ENCODE results near the gene LGALS14. TPM values are rescaled to one million over a fixed set of nuclear protein-coding genes. Genes with fewer than 3 reads are reported as not detected.

LGALS14 gene
- total and polyA plus RNA-seq, 2 of the 8 experiments (the other 6 are each of a cell fraction or from before 2014, with no cell fraction given), result 0.50 to 0.77 TPM

- Histone ChIP-seq H3K36me3 (ENCODE audit: control insufficient read depth in 2 of 4, insufficient read depth in 4 of 4, low read length in 3 of 4) (no peaks in the 10 kb centered on the region), H3K79me1 (ENCODE audit: low read depth, low read length) (no peaks in the 10 kb centered on the region), H4K91ac (replicated peaks; ENCODE audit: insufficient read length, low read length) (peak overlapping the region; percentile 45), H3K4me2 (ENCODE audit: insufficient read depth in 1 of 2, low read depth in 2 of 2, low read length in 2 of 2) (no peak overlapping the region), H2AFZ (ENCODE audit: low read length) (0 out of 2 replicates have a peak overlapping the region, but pooled peaks have one; percentile 7), H3K23ac (ENCODE audit: insufficient read length) (no peak overlapping the region), H3K23me2 (ENCODE audit: low read depth, low read length) (no peaks in the 10 kb centered on the region), H2BK15ac (ENCODE audit: low read length) (no peak overlapping the region), H4K20me1 (replicated peaks in 1 of 2; ENCODE audit: control insufficient read depth in 1 of 2, insufficient read depth in 2 of 2, low read length in 2 of 2) (peaks cover 0 to 4% of the 10 kb centered on the region in 2 experiments), H3K9me3 (ENCODE audit: insufficient read depth in 2 of 2, low read depth in 1 of 2, low read length in 1 of 2) (no peaks in the 10 kb centered on the region), H3K18ac (ENCODE audit: extremely low read depth, low read length) (peak overlapping the region; percentile 79; the same call in 1 of the 2 replicates), H3K14ac (ENCODE audit: insufficient read length) (no peak overlapping the region), H3K4me3 (ENCODE audit: extremely low read depth in 1 of 4, insufficient read depth in 2 of 4, low read depth in 3 of 4, low read length in 4 of 4) (no peak overlapping the region), H2BK20ac (ENCODE audit: low read length) (peak overlapping the region; percentile 8; the same call in 1 of the 2 replicates), H2BK120ac (replicated peaks; ENCODE audit: low read depth, low read length) (no peak overlapping the region), H3K27me3 (replicated peaks in 1 of 4; ENCODE audit: control insufficient read depth in 3 of 4, extremely low read depth in 1 of 4, insufficient read depth in 3 of 4, low read length in 3 of 4) (no peaks in the 10 kb centered on the region), H2BK12ac (ENCODE audit: low read depth, low read length) (no peak overlapping the region; the same call in 1 of the 2 replicates), H3K4ac (replicated peaks; ENCODE audit: insufficient read length, low read depth, low read length) (no peak overlapping the region), H2BK5ac (ENCODE audit: low read depth, low read length) (no peak overlapping the region), H2AK5ac (ENCODE audit: low read depth, low read length) (no peak overlapping the region; the same call in 1 of the 2 replicates), H3K56ac (replicated peaks; ENCODE audit: insufficient read length, low read depth, low read length) (no peak overlapping the region), H3K9ac (replicated peaks in 1 of 4; ENCODE audit: extremely low read depth in 1 of 4, low read depth in 3 of 4, low read length in 3 of 4) (no peak overlapping the region), H3K4me1 (replicated peaks in 1 of 4; ENCODE audit: control insufficient read depth in 3 of 4, insufficient read depth in 4 of 4, low read length in 3 of 4) (no peaks in the 10 kb centered on the region), H3K27ac (ENCODE audit: low read depth, low read length) (no peak overlapping the region), H4K5ac (ENCODE audit: insufficient read length, low read depth, low read length) (no peak overlapping the region), H3K79me2 (ENCODE audit: control insufficient read depth in 1 of 2, insufficient read depth in 2 of 2, low read length in 2 of 2) (no peaks in the 10 kb centered on the region), H4K8ac (ENCODE audit: extremely low read depth, insufficient read depth, low read length) (no peak overlapping the region)
- POLR2A ChIA-PET (ENCODE audit: partially characterized antibody), result no interaction called here
- no peak for TF ChIP-seq SUZ12 (IDR thresholded peaks at IDR 0.05; ENCODE audit: low read length)
- no peak for TF ChIP-seq PHF8 (conservative IDR thresholded peaks at IDR 0.05; ENCODE audit: low read depth, low read length)
- TF ChIP-seq MAFK (IDR thresholded peaks at IDR 0.05; ENCODE audit: low read depth, low read length), result no peak
- TF ChIP-seq JUND (IDR thresholded peaks at IDR 0.05; ENCODE audit: low read length), result no peak
- TF ChIP-seq RFX5 (IDR thresholded peaks at IDR 0.05; ENCODE audit: borderline replicate concordance, low read depth, low read length), result no peak
- DNase-seq (ENCODE audit: low read depth in 1 of 2, low spot score in 2 of 2) (no peak), FAIRE-seq (no peak)
- 87% methylated on average over 3 of the region's 3 CpGs; no CpG with 5 or more reads in 1 of the 2 experiments for WGBS, 2 experiments (ENCODE audit: extremely low coverage in 1 of 2, insufficient coverage in 1 of 2, insufficient read length in 1 of 2, insufficient replicate concordance in 2 of 2, low coverage in 1 of 2, low lambda C conversion rate in 2 of 2, missing lambda C conversion rate in 1 of 2)
- CTCF ChIA-PET (ENCODE audit: partially characterized antibody), result no interaction called here
These were observed 24.5 kb upstream of the LGALS14 start for GRCh38 chr19:39679791-39680168.

Measured in H1 (cell line).